CD4-positive, alpha-beta T cell treated with Interferon gamma for 1 hour (primary cell): ENCODE measurements around the gene PKP2.
"Not testable (repeated sequence)": the region's sequence is repeated elsewhere in the genome, so short reads cannot be mapped to it uniquely, and the experiment has no call there.

ENCODE experiments used
- DNase-seq: peaks from one replicate; pipeline ENCODE4 v3.0.0-alpha.2; 2020

Gene PKP2

DNA sequence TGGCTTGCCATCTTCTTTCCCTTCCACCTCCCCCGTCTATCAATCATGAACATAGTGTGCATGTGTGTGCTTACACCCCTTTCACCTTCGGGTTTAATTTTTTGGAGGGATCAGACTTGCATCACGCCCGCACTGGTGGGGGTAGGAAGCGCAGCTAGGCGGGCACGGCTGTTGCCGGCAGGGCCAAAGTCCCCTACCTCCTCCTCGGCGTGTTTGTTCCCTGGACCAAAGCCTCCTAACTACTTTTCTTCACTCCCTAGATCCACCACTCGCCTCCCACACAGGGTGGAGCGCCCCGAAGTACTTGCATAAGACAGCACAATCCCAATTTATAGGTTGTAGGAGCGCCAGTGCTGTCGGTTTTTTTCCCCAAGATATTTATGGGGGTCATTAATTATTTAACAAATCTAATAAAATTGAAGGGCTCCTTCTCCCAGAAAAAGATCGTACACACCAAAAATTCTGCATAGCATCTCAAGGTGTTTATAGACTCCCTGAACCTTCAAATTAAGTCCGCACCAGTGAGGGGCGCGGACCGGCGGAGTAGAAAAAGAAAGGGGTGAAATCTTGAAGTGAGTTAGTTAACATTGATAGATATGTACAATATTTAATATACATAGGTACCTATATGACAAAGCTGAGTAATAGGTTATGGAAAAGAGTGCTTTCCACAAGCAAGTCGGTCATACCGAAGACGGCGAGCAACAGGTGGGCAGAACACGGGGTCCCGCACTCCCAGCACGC is 717 bp downstream of the PKP2 start:
- no peak for DNase-seq

DNA sequence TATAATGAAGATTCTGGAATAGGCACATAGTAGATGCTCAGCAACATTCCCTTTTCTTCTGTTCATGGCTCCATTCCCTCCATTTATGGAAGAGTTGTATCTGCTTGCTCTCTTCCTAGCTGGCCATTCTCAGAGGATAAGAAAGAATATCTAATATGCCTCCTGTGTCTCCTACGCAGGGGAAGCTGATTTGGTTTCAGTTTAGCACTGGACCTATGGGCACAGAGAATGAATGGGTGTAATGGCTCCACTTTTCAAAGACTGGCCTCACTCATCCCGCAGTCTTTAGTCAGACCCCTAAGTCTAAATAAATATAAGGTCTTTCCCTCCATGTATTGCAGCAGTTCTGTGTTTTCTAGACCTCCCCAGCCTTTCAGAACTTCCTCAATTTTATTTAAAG is 2.0 kb downstream of the PKP2 start:
- no peak for DNase-seq

DNA sequence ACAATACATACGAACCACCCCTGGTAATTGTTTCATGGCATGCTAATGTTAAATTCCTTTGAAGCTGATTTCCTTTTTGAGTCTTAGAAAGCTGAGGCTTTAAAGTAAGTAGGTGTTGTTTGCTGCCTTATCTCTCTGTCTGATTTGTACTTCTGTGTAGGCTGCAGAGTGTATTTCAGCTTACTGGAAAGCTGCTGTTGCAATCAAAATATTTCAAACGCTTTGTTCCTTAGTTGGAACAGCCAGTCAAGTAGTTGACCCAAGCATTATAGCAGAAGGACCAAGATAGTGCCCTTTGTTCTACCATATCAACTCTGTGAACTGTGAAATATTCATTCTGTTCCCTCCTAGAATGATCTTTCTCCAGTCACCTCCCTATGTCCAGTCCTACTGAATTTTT is 3.1 kb downstream of the PKP2 start:
- no peak for DNase-seq

- no peak for DNase-seq
These were observed 3.5 kb downstream of the PKP2 start for GRCh38 chr12:32893043-32893442.

DNA sequence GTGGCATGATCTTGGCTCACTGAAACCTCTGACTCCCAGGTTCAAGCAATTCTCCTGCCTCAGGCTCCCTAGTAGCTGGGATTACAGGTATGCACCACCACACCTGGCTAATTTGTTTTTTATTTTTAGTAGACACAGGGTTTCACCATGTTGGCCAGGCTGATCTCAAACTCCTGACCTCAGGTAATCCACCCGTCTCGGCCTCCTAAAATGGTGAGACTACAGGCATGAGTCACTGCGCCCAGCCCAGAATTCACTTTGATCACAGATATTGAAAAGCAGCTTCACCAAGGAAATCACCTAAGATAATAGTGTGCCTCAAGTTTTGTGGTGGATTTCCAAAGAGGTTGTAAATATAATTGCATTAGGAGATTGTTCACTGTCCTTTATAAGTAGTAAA is 4.2 kb downstream of the PKP2 start:
- DNase-seq, result not testable (repeated sequence)

- no peak for DNase-seq
These were observed 4.6 kb downstream of the PKP2 start for GRCh38 chr12:32891956-32892355.

GRCh38 chr12:32891526-32891925 is 5.1 kb downstream of the PKP2 start:
- no peak for DNase-seq

DNA sequence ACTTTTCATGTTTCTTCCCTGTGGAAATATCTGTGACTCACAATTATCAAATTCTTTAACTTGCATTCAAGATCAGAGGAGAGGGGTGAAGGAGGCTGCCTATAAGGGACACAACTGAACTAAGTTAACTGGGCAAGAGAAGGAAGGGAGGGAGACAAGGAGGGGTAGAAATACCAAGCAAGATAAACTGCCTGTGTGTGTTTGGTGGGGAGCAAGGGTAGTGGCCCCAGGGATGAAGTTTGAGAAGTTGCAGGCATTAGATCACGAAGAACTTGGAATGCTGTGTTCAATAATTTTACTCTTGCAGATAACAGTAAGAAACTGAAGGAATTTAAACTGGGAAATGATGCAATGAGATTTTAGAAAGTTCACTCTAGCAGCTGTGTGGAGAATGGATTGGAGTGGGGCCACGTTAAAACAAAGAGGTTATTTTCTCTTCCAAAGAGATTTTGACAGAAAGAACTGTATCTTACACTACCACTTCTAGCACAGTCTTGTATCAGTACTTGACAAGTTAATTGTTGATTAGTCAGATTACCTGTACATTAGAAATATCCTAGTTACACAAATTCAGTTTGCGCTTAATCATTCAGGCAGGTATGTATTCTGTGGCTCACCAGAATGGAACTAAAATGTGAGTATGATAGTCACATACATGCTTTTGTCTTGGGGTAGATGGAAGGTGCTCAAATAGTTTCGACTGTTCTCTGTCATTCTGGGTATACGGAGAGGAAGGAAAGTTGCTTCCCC is 7.4 kb downstream of the PKP2 start:
- DNase-seq, result no peak

- no peak for DNase-seq
These were observed 9.5 kb downstream of the PKP2 start for GRCh38 chr12:32887058-32887457.

GRCh38 chr12:32885831-32886230 is 10.7 kb downstream of the PKP2 start:
- DNase-seq, result no peak

- DNase-seq, result no peak
These were observed 11.6 kb downstream of the PKP2 start for GRCh38 chr12:32884962-32885361.

GRCh38 chr12:32881702-32882101 is 14.9 kb downstream of the PKP2 start:
- no peak for DNase-seq

DNA sequence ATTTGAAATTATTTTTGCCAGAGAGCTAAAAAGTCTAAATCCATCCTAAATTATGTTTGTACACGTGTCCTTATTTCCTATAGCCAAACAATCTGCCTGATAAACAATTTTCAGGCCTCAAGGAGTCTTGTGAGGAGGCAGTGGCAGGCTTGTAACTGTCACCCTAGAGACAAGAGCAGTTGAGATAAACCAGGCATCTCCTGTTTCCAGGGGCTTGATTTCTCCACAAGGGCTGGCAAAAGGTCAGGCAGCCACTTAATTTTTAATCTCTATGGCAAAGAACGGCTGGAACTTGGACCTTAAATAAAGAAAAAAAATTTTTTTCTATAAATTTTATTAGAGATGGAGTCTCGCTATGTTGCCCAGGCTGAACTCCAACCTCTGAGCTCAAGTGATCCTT is 15.5 kb downstream of the PKP2 start:
- no peak for DNase-seq

- DNase-seq, result not testable (repeated sequence)
These were observed 17.5 kb downstream of the PKP2 start for GRCh38 chr12:32879066-32879465.

DNA sequence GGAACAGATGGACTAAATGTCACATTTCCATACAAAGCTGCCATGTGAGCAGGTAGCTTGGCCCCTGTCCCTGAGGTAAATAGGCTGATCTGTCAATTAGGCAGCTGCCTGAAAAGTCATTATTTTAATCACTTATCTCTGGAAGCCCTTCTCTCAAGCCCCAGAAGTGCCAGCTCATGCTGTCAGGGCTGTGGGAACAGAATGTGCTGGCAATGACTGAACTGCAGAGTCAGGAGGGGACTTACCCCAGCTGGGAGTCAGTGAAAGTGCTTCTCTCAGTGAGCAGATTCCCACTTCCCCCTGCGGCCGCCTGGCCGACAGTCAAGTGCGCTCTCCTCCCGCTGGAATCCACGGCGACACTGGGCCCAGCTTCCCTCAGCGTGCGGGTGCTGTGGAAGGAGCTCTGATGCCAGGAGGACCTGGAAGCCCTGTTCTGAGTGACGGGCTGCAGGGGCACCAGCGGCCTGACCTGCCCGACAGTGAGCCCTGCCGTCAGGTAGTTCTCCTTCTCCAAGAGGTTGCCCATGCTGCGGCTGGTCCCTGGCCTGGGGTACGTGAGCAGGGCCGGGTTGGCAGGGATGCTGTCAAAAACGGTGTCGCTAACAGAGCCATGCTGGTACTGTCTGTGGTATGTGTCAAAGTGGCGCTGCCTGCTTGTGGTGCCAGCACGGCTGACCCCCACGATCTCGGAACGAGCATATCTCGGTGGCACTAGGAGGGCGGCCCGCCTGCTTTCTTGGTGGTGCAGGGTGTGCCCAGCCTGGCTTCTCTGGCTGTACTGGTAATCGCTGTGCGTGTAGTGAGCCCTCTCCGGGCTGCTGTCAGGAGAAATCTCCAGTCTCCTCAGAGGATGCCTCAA is 18.7 kb downstream of the PKP2 start:
- no peak for DNase-seq

DNA sequence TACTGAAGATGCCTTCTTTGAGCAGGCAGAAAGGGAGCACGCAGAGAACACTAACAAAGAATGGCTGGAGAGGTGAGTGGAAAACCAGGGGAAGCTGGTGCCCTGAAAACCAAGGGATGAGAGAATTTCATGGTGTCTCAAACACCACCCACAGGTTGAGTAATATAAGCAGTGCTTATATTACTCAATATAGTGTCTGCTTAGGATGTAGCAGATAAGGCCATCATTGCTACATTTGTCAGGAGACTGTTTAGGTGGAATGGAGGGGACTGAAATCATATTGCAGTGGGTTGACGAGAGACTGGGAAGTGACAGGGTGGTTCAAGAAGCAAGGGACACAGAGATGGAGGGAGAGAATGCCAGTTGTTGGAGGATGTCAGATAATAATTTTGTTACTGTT is 20.6 kb downstream of the PKP2 start:
- DNase-seq, result no peak

GRCh38 chr12:32874975-32875374 is 21.6 kb downstream of the PKP2 start:
- DNase-seq, result no peak

- no peak for DNase-seq
These were observed 22.5 kb downstream of the PKP2 start for GRCh38 chr12:32874078-32874477.

- not testable (repeated sequence) for DNase-seq
These were observed 24.2 kb downstream of the PKP2 start for GRCh38 chr12:32872416-32872815.

- DNase-seq, result no peak
These were observed 25.9 kb downstream of the PKP2 start for GRCh38 chr12:32870716-32871115.

- no peak for DNase-seq
These were observed 27.7 kb downstream of the PKP2 start for GRCh38 chr12:32868885-32869284.

DNA sequence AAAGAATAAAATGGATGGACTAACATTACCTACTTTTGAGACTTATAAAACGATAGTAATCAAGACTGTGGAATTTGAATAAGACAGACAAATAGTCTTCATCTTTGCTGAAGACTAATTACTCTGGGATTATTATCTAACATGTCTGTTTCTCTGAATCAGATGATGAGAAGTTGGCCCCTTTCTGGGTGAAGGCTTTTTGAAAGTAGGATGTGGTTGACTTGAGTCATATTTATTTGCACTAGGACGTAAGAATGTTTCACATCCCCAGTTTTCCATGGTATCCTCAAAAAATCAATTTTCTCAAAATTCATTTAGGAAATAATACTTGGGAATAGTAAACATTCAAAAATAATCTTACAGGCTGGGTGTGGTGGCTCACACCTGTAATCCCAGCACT is 31.8 kb downstream of the PKP2 start:
- no peak for DNase-seq

DNA sequence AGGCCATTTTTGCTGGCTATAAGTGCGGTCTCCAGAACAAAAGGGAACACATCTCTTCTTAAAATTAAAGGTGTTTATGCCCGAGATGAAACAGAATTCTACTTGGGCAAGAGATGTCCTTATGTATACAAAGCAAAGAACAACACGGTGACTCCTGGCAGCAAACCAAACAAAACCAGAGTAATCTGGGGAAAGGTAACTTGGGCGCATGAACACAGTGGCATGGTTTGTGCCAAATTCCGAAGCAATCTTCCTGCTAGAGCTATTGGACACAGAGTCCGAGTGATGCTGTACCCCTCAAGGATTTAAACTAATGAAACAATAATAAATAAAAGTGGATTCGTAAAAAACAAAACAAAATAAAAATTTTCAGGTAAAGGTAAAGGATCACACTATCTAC is 33.4 kb downstream of the PKP2 start:
- no peak for DNase-seq

GRCh38 chr12:32861658-32862057 is 34.9 kb downstream of the PKP2 start:
- not testable (repeated sequence) for DNase-seq
